Endothelial cell of umbilical vein (primary cell): ENCODE results near the gene CHST11. TPM values are rescaled to one million over a fixed set of nuclear protein-coding genes. Genes with fewer than 3 reads are reported as not detected.

Source experiments
- BruUV-seq: library from RNA; stranded (reverse); fragments of 400-500 nt; replicated peaks from 2 replicates; lab custom pipeline; 2021; lab: Mats Ljungman, UMichigan
- CTCF ChIA-PET: fragments of 300-600, 350-600 bp; sonication (Branson Sonifier 250); formaldehyde crosslinking; loops from one replicate; lab custom pipeline; 2021; ENCODE audit warnings: antibody characterized with exemption, inconsistent platforms; lab: Charles Lee
- POLR2A ChIA-PET: fragments of 300-600, 350-600 bp; sonication (Branson Sonifier 250); formaldehyde crosslinking; loops from one replicate; lab custom pipeline; 2021; ENCODE audit warnings: antibody characterized with exemption, inconsistent platforms; lab: Charles Lee
- DNase-seq: peaks from one replicate; pipeline ENCODE4 v3.0.0-alpha.2; 2011; ENCODE audit warnings: low read depth, low spot score
- FAIRE-seq: peaks from 2 replicates; lab custom pipeline; 2011; peaks lifted over from hg19 to GRCh38; lab: Jason Lieb, UNC
- H2AFZ ChIP-seq: 2 replicates; pipeline ENCODE4 v1.6.0; 2012; ENCODE audit warnings: low read depth, low read length, control low read depth, inconsistent platforms
- H3K27ac ChIP-seq: 2 replicates; pipeline ENCODE4 v1.5.1; 2011; ENCODE audit warnings: low read depth, mild to moderate bottlenecking, control low read depth, low read length, moderate library complexity; ENCODE audit not compliant: insufficient read depth
- H3K27me3 ChIP-seq, 2 experiments: 2 replicates each; pipeline versions ENCODE4 v1.6.0 to v1.6.1; 2011; ENCODE audit warnings: low read length in 2 of 2, mixed read lengths in 1 of 2; ENCODE audit not compliant: control insufficient read depth in 2 of 2, insufficient read depth in 2 of 2
- H3K36me3 ChIP-seq, 2 experiments: 2 replicates in 1 of 2; 3 replicates in 1 of 2; pipeline ENCODE4 v1.5.1; 2011; ENCODE audit warnings: low read length in 2 of 2, mild to moderate bottlenecking in 1 of 2, moderate library complexity in 1 of 2; ENCODE audit not compliant: control insufficient read depth in 2 of 2, insufficient read depth in 2 of 2; ENCODE audit errors: extremely low read depth in 1 of 2
- H3K4me1 ChIP-seq: 3 replicates; pipeline ENCODE4 v1.5.1; 2011; ENCODE audit warnings: mild to moderate bottlenecking, low read length; ENCODE audit not compliant: control insufficient read depth, insufficient read depth; ENCODE audit errors: extremely low read depth
- H3K4me2 ChIP-seq: 2 replicates; pipeline ENCODE4 v1.6.1; 2011; ENCODE audit warnings: low read length, control low read depth, mixed read lengths; ENCODE audit not compliant: insufficient read depth
- H3K4me3 ChIP-seq, 3 experiments: fragments of 200-600 bp in 1 of 3; sonication (generic), shearing (Covaris generic) in 1 of 3; replicated peaks in 1 of 3; 2 replicates each; pipeline ENCODE4 v1.5.1; 2011 to 2016; ENCODE audit warnings: control low read depth in 3 of 3, low read length in 3 of 3, mild to moderate bottlenecking in 2 of 3, inconsistent platforms in 1 of 3, low read depth in 1 of 3, moderate library complexity in 1 of 3; ENCODE audit not compliant: insufficient read depth in 1 of 3
- H3K79me2 ChIP-seq: 2 replicates; pipeline ENCODE4 v1.6.0; 2012; ENCODE audit warnings: low read length, inconsistent platforms; ENCODE audit not compliant: control insufficient read depth, insufficient read depth
- H3K9ac ChIP-seq: replicated peaks from 2 replicates; pipeline ENCODE3; 2011; ENCODE audit warnings: low read length, control low read depth; ENCODE audit not compliant: insufficient read depth; ENCODE audit errors: extremely low read depth
- H3K9me1 ChIP-seq: replicated peaks from 3 replicates; pipeline ENCODE4 v1.6.0; 2011; ENCODE audit warnings: mild to moderate bottlenecking, low read length; ENCODE audit not compliant: control insufficient read depth, insufficient read depth; ENCODE audit errors: extremely low read depth
- H3K9me3 ChIP-seq: replicated peaks from 2 replicates; pipeline ENCODE4 v1.5.1; 2012; ENCODE audit warnings: low read length, inconsistent platforms; ENCODE audit not compliant: control insufficient read depth, insufficient read depth
- H4K20me1 ChIP-seq: replicated peaks from 2 replicates; pipeline ENCODE3; 2011; ENCODE audit warnings: mild to moderate bottlenecking, low read length; ENCODE audit not compliant: control insufficient read depth, insufficient read depth; ENCODE audit errors: extremely low read depth
- FOS ChIP-seq: IDR thresholded peaks from 2 replicates; pipeline ENCODE4 v1.6.1; 2011; ENCODE audit warnings: mild to moderate bottlenecking, low read length, moderate library complexity, borderline replicate concordance; ENCODE audit not compliant: insufficient read depth
- GATA2 ChIP-seq: IDR thresholded peaks from 2 replicates; pipeline ENCODE4 v1.7.0; 2011; ENCODE audit warnings: low read depth, mild to moderate bottlenecking, moderate library complexity, mixed read lengths, low read length; ENCODE audit not compliant: insufficient read length, insufficient read depth
- MYC ChIP-seq: IDR thresholded peaks from one replicate; pipeline ENCODE4 v1.6.1; 2011; ENCODE audit warnings: mild to moderate bottlenecking, low read depth, low read length
- POLR2A ChIP-seq: IDR thresholded peaks from 2 replicates; pipeline ENCODE4 v1.6.1; 2012; ENCODE audit warnings: low read depth, mild to moderate bottlenecking, control low read depth, low read length
- POLR2AphosphoS5 ChIP-seq: IDR thresholded peaks from 2 replicates; pipeline ENCODE4 v1.6.1; 2012; ENCODE audit warnings: low read depth, mild to moderate bottlenecking, control low read depth, low read length, moderate library complexity; ENCODE audit not compliant: insufficient read depth
- dilution Hi-C: fragments of 300-500 bp; cut with MboI; formaldehyde crosslinking; loops from one replicate; pipeline ENCODE4 v1.15.0; 2019; ENCODE audit warnings: low sequenced_read_pairs; ENCODE audit not compliant: extremely low pct_ligation_motif_present
- intact Hi-C: fragments of 100-400 bp; cut with micrococcal nuclease; formaldehyde crosslinking; loops from one replicate; pipeline ENCODE4 v1.10.0; 2022
- polyA plus RNA-seq, 4 experiments: library from polyadenylated mRNA; depleted of rRNA in 3 of 4; stranded (reverse) in 3 of 4; unstranded in 1 of 4; fragments of >200 nt; gene quantifications; 2 replicates each; pipeline versions ENCODE4 v1.2.1 to v1.2.3, GENCODE V29; 2011 to 2012; ENCODE audit warnings: missing spikeins in 1 of 4
- total RNA-seq: library from RNA; stranded (reverse); gene quantifications from 2 replicates; pipeline ENCODE4 v1.2.3, GENCODE V29; 2021
- TF ChIP-seq, protein P1 (sequence below), 2 donors: IDR thresholded peaks; 1 replicate in 1 of 2; 2 replicates in 1 of 2; pipeline ENCODE4 v1.5.1; 2011; ENCODE audit warnings: low read length in 2 of 2, mild to moderate bottlenecking in 2 of 2, moderate library complexity in 2 of 2, control low read depth in 1 of 2, inconsistent platforms in 1 of 2, low read depth in 1 of 2; ENCODE audit not compliant: insufficient read depth in 1 of 2; ENCODE audit errors: extremely low read depth in 1 of 2
- TF ChIP-seq, protein P2 (sequence below): IDR thresholded peaks from 2 replicates; pipeline ENCODE4 v1.6.1; 2011; ENCODE audit not compliant: insufficient read depth, insufficient read length

Gene CHST11
- total and polyA plus RNA-seq, 2 donors (not counting 3 experiments of a cell fraction or from before 2014, with no cell fraction given), result 19.7 to 20.9 TPM

DNA sequence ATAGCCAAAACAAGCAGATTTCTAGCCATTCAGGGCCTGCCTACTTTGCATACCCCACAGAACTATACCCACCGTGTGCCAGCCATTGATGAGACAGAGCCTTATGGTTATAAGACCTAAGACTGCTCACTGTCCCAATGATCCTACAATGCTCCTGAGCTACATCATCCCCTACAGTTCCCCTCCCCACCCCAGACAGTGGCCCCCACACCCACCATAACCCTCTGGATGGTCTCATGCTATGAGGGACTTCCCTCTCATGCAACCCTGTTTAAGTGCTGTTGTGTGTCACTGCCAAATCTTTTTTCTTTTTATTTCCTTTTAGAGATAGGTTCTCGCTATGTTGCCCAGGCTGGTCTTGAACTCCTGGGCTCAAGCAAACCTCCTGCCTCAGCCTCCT lies 75.9 kb downstream of the CHST11 start:
- no peaks in the 10 kb centered on the region for H3K36me3 ChIP-seq
- dilution Hi-C loops (no loop called here), intact Hi-C loops (no loop called here)
- BruUV-seq, result no TSS peak
- no peak overlapping the region for H3K4me3 ChIP-seq
- ChIA-PET POLR2A (no interaction called here), CTCF (no interaction called here)
- no peaks in the 10 kb centered on the region for H3K27me3 ChIP-seq
- DNase-seq (no peak), FAIRE-seq (no peak)
- no peak overlapping the region for H2AFZ ChIP-seq
- no peak overlapping the region for H3K27ac ChIP-seq
- H3K9me3 ChIP-seq, result no peaks in the 10 kb centered on the region
- H3K4me1 ChIP-seq, result no peaks in the 10 kb centered on the region
- H4K20me1 ChIP-seq, result no peaks in the 10 kb centered on the region
- H3K9ac ChIP-seq, result no peak overlapping the region
- H3K79me2 ChIP-seq, result peaks cover 1% of the 10 kb centered on the region
- H3K9me1 ChIP-seq, result no peaks in the 10 kb centered on the region
- no peak overlapping the region for H3K4me2 ChIP-seq
- TF ChIP-seq MYC, result no peak

DNA sequence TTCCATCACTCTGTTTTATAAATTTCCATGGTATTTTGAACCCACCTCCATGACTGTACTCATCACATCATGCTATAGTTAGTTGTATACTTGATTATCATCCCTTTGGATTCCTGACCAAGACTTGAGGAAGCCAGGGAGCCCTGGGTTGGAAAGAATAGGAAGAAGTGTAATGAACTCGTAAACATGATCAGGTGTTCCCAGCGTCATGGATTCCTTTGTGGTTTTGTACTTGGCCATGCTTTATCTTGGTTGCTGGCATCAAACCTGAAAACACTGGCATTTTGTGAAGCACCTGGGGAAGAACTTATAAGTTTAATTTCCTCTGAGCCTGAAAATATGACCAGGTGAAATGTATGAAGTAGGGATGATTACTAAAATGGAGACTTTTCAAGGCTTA lies 76.4 kb downstream of the CHST11 start:
- ChIA-PET CTCF (no interaction called here), POLR2A (no interaction called here)
- H4K20me1 ChIP-seq, result no peaks in the 10 kb centered on the region
- H3K27me3 ChIP-seq, result no peaks in the 10 kb centered on the region
- no peaks in the 10 kb centered on the region for H3K36me3 ChIP-seq
- H3K79me2 ChIP-seq, result peaks cover 1% of the 10 kb centered on the region
- dilution Hi-C loops (no loop called here), intact Hi-C loops (no loop called here)
- DNase-seq (no peak), FAIRE-seq (no peak)
- H3K9me1 ChIP-seq, result no peaks in the 10 kb centered on the region
- TF ChIP-seq, protein P1, sequence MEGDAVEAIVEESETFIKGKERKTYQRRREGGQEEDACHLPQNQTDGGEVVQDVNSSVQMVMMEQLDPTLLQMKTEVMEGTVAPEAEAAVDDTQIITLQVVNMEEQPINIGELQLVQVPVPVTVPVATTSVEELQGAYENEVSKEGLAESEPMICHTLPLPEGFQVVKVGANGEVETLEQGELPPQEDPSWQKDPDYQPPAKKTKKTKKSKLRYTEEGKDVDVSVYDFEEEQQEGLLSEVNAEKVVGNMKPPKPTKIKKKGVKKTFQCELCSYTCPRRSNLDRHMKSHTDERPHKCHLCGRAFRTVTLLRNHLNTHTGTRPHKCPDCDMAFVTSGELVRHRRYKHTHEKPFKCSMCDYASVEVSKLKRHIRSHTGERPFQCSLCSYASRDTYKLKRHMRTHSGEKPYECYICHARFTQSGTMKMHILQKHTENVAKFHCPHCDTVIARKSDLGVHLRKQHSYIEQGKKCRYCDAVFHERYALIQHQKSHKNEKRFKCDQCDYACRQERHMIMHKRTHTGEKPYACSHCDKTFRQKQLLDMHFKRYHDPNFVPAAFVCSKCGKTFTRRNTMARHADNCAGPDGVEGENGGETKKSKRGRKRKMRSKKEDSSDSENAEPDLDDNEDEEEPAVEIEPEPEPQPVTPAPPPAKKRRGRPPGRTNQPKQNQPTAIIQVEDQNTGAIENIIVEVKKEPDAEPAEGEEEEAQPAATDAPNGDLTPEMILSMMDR (IDR thresholded peaks at IDR 0.05; ENCODE audit: extremely low read depth in 1 of 2, insufficient read depth in 1 of 2, low read depth in 1 of 2, low read length in 2 of 2), result no peak
- TF ChIP-seq, protein P2, sequence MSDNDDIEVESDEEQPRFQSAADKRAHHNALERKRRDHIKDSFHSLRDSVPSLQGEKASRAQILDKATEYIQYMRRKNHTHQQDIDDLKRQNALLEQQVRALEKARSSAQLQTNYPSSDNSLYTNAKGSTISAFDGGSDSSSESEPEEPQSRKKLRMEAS, result no peak
- TF ChIP-seq POLR2AphosphoS5, result no peak
- TF ChIP-seq GATA2, result no peak
- no peak for TF ChIP-seq FOS
- TF ChIP-seq POLR2A, result no peak
- H3K4me2 ChIP-seq, result no peak overlapping the region
- H3K27ac ChIP-seq, result no peak overlapping the region
- no peaks in the 10 kb centered on the region for H3K9me3 ChIP-seq
- no peak overlapping the region for H2AFZ ChIP-seq
- no peak overlapping the region for H3K4me3 ChIP-seq
- no peak overlapping the region for H3K9ac ChIP-seq
- BruUV-seq, result no TSS peak
- H3K4me1 ChIP-seq, result no peaks in the 10 kb centered on the region
